HG02588 (cell line): ENCODE measurements around the gene CDK5R1.
"Not testable (repeated sequence)": the region's sequence is repeated elsewhere in the genome, so short reads cannot be mapped to it uniquely, and the experiment has no call there.

Source experiments
- ATAC-seq: cut with Tn5 transposase; IDR thresholded peaks from one replicate; pipeline ENCODE4 v1.9.1; 2021; ENCODE audit warnings: mild to moderate bottlenecking, moderate library complexity; ENCODE audit not compliant: unreplicated experiment

Gene CDK5R1

GRCh38 chr17:32486701-32487472 lies at the start of gene CDK5R1:
Gene CDK5R1 (plus strand): TSS chr17:32486993. CDS start chr17:32487621, 628 bp downstream.
- ATAC-seq, result peak; percentile 46

DNA sequence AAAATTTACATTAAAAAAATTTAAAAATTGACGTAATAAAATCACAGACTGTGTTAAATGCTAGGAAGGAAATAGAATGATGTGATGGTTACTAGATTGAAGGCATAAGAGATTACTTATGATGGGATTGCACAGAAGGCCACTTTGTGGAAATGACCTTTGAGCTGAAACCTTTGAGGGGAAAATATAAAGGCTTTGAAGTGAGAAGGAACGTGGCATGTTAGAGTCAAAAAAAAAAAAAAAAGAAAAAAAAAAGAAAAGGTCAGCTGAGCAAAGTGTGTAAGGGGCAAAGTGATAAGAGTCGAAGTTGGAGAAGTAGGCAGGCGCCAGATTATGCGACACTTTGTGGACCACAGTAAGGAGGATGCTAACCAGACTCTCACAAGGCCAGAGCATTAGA lies 46.1 kb upstream of the CDK5R1 start:
- no peak for ATAC-seq

- ATAC-seq, result no peak
Observed at GRCh38 chr17:32441886-32442285, 44.9 kb upstream of the CDK5R1 start.

GRCh38 chr17:32443827-32444300 lies 42.9 kb upstream of the CDK5R1 start:
- no peak for ATAC-seq

GRCh38 chr17:32444301-32445073 lies 42.3 kb upstream of the CDK5R1 start, which contains the start of gene PSMD11:
Gene PSMD11 (plus strand): TSS chr17:32444510. CDS start chr17:32444524, 14 bp downstream.
- peak; percentile 91 for ATAC-seq

GRCh38 chr17:32445074-32445415 lies 41.7 kb upstream of the CDK5R1 start:
- peak; percentile 4 for ATAC-seq

DNA sequence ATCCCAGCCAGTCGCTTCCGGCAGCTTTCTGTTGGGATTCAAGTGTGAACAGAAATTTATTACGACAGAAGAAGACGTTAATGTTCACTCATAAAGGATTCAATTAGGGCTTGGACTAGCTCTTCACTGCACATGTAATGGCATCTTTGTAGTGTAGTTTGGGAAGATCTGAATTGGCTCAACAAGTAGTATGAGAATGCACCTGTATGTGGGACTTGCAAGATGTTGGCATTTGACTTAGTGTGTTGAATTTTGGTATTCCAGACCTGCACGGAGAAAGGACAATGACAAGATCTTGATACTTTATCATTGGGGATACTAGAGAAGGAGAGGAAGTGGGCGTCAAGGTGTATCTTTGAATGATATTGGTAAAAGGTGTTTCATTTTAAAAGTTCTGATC lies 41.3 kb upstream of the CDK5R1 start:
- no peak for ATAC-seq

GRCh38 chr17:32445971-32446370 lies 40.8 kb upstream of the CDK5R1 start:
- ATAC-seq, result no peak

GRCh38 chr17:32446949-32447348 lies 39.8 kb upstream of the CDK5R1 start:
- ATAC-seq, result no peak

GRCh38 chr17:32449963-32450362 lies 36.8 kb upstream of the CDK5R1 start:
- no peak for ATAC-seq

GRCh38 chr17:32450379-32450778 lies 36.4 kb upstream of the CDK5R1 start:
- ATAC-seq, result not testable (repeated sequence)

DNA sequence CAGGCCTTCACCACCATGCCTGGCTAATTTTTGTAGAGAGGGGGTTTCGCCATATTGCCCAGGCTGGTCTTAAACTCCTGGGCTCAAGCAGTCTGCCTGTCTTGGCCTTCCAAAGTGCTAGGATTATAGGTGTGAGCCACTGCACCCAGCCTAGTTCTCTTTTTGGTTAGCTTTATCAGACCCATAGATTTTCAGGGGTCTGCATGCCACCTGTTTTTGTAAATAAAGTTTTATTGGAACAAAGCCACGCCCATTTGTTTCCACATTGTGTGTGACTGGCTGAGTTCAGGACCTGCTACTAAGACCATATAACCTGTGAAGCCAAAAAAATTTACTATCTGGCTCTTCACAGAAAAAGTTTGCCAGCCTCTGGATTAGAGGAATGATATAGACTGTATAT lies 34.9 kb upstream of the CDK5R1 start:
- no peak for ATAC-seq

DNA sequence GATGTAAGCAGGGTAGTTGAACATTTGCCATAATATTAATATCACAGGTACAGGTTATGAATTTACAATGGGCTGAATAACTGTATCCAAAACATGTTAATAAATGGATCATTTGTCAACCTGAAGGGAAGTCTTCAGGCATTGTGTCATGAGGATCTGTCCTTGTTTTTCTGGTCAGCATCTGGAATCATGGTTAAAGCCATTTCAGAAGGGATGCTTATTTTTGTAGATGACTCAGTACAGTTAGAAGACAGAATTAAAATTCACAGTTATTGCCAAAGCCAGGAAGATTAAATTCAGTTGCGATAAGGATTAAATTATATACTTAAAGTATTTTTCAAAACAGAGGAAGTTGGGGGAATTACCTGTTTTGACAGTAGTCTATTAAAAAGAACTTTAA lies 34.5 kb upstream of the CDK5R1 start:
- no peak for ATAC-seq

GRCh38 chr17:32453370-32453769 lies 33.4 kb upstream of the CDK5R1 start:
- ATAC-seq, result no peak

DNA sequence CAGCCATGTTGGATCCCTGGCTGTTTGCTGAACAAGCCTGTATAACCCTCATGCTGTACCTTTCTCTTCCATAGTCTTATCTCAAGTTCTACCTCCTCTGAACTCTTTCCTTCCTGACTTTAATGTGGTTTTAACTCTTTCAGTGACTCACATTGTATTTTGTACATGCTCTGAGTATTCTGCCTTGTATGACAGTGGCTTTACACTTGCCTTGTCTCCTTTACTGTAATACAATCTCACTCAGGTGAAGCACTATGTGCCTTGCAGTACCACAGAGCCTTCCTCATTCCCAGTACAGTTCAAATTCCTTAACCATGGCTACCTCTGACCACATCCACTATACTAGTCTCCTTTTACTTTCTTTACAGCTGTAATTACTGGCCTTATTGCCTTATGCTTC lies 28.4 kb upstream of the CDK5R1 start:
- ATAC-seq, result no peak

DNA sequence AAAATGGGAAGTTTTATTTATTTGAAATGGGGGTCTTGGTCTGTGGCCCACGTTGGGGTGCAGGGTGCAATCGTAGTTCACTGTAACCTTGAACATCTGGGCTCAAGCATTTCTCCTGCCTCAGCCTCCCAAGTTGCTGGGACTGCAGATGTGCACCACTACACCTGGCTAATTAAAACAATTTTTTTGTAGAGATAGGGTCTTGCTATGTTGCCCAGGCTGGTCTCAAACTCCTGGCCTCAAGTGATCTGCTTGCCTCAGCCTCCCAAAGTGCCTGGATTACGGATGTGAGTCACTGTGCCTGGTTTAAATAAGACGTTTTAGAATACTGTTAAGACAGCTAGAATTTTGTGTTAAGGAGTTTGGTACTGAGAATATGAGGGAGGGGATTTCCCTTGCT lies 26.7 kb upstream of the CDK5R1 start:
- ATAC-seq, result no peak

DNA sequence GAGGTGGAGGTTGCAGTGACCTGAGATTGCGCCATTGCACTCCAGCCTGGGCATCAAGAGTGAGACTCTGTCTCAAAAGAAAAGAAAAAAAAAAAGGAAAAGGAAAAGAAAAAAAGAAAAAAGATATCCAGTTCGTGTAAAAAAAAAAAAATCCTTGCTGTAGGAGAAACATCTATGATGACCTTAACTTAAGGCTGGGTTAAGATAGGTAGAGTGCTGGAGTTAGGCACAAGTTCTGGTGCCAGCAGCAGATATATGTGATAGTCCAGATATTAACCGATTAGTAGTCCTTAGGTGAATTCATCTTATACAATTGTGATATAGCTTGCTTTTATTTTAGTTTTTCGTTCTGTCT lies 25.3 kb upstream of the CDK5R1 start:
- ATAC-seq, result no peak

DNA sequence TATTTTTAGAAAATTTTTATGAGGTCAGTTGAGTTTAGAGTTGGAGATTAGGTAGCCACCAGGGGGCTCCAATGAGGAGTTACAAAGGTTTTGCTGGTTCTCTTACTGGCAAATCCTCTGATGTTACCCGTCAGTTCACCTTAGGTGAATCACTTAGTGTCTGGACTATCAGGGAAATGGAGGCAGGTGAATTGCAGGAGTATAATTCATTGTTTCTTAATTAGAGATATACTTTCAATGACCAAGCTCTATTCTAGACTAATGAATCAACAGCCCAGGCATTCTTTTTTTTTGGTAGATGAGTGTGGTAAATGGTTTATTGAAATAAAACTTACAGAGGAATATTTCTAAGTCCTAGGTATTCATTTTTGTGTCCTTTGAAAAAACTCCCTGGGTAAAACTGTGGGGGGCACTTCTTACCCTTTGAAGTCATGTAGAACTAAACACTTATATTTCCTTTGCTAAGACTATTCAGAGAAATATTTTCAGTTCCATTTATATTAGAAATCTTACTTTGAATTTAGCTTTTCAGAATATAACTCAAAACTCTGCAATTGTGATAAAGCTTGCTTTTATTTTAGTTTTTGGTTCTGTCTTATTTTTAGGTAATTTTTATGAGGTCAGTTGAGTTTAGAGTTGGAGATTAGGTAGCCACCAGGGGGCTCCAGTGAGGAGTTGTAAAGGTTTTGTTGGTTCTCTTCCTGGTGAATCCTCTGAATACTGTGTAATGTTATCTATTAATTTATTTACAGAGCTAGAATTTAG lies 24.8 kb upstream of the CDK5R1 start:
- ATAC-seq, result no peak

DNA sequence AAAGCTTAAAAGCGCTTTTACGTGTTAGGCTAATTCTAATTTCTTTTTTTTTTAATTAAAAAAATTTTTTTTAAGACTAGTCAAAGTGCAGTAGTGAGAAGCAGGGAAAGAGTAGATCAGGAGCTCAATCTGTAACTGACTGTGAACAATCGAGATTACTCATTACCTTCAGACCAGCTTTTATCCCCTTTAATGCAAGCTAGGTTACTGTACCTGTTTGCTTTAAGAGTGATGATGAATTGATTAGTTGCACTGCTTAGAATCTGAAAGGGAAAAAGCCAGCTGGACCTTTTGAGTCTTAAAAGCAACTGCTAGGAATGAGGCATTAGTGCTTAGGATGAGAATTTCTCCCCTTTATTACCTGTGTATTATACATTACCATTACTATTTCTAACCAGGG lies 23.5 kb upstream of the CDK5R1 start:
- no peak for ATAC-seq

DNA sequence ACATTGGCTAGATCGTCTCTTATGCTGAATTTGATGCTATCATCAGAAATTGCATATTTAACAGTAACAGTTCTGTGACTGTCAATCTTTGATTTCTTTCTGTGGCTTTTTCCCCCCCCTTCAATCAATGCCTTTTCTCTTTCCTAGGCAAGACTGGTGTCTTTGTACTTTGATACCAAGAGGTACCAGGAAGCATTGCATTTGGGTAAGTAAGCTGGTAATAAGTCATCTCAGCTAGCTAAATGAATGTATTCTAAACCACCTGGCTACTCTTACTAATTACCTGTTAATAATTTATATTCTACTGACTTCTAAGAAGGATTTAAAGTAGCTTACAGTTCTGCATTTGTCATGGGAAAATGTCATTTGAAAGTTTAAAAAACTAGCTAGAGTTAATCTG lies 22.4 kb upstream of the CDK5R1 start:
- ATAC-seq, result no peak

- ATAC-seq, result no peak
Observed at GRCh38 chr17:32467949-32468348, 18.8 kb upstream of the CDK5R1 start.
